GM18507 (cell line): ENCODE results near the gene KIF23.

Source experiments
- DNase-seq: peaks from one replicate; pipeline ENCODE4 v3.0.0; 2011; ENCODE audit warnings: low read depth; ENCODE audit not compliant: insufficient read length; ENCODE audit errors: extremely low spot score
- FAIRE-seq: peaks from 2 replicates; lab custom pipeline; 2011; peaks lifted over from hg19 to GRCh38; lab: Jason Lieb, UNC

KIF23 gene

DNA sequence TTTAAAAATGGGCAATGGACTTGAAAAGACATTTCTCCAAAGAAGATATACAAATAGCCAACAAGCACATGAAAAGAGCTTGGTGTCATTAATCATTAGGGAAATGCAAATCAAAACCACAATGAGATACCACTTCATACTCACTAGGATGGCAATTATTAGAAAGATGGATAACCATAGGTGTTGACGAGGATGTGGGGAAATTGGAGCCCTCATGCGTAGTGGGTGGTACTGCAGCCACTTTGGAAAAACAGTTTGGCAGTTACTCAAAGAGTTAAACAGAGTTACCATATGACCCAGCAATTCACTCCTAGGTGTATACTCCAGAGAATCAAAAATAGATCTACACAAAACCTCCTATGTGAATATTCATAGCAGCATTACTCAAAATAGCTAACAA, 65.8 kb downstream of the KIF23 start:
- DNase-seq (no peak), FAIRE-seq (no peak)

DNA sequence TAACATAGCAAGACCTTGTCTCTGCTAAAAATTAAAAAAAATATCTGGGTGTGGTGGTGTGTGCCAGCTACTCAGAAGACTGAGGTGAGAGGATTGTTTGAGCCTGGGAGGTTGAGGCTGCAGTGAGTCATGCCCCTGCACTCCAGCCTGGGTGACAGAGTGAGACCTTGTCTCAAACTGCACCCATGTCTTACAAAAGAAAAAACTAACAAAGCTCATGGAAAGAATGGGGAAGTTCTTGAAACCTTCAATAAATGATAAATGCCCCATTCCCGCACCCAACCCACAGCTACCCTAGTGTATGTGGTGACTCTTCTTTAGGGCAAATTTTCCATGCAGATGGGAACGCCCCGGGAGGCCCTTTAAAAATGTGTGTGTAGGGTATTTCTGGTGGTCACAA, 66.8 kb downstream of the KIF23 start:
- DNase-seq (no peak), FAIRE-seq (no peak)

DNA sequence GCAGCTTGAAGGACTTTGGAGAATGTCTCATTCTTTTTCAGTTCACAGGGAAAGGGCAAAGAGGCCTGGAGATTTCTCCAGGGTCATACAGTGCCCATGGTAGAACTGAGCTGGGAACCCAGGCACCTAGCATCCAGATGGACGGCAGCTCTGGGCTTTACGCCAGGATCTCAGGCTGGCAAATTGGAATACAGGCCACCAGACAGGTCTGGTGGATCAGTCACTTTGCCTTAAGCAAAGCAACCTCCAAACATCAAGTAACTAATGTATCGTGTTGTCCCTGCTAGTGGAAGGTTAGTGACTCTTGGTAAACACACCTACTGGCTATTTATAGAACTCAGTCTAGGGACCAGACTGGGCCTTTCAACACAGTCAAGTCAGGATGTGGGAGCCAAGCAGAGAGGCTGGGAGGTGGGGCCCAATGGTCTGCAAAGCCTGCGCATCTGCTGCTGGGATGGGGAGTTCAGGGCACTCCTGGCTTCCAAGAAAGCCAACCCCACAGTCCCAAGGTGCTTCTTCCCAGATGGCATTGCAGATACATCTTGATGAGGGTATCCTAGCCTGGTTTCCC, 68.6 kb downstream of the KIF23 start:
- DNase-seq = no peak
- FAIRE-seq = no peak

DNA sequence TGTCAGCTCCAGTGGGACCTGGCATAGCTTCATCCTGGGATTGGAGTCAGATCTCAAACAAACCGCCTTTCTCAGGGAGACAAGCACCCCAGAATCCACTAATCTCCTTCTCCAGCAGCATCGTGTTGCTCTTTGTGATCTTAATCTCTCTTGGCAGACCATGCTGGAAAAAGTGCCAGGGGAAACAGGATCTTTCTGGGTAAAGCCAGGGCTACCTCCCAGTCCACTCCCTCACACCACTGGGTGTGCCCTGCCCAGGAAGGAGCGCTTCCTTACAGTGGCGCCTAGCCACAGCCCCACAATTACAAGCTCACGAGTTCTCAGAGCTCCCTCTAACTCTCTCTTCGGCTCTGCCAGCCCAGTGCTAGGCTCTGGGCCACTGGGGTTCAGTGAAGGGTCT, 70.7 kb downstream of the KIF23 start:
- FAIRE-seq (no peak), DNase-seq (no peak)

DNA sequence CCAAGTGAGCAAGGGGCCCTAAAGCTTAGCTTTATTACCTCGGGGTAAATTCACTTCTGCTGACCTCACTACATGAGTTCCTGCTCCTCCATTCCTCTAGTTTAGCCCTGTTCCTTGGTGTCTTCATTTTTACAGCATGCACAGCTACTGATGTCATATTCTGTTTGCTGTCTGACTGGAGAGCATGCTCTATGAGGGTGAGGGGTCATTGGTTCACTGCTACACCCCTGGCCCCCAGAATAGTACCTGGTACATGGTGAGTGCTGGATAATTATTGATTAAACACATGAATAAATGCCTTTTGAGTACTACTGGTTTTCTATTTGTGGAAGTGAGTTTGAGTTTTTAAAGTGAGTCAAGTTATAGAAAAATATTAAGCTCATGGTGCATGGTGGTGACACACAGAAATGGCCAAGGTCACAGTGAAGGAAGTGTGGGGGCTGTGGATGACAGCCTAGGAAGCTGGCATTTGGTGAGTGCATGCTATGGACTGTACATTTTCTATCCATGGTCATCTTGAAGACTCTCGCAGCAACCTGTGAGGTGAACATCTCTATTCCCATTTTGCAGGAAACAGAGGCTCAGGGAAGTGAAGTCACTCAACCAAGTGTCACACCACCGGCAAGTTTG, 72.4 kb downstream of the KIF23 start:
- DNase-seq (no peak), FAIRE-seq (no peak)

DNA sequence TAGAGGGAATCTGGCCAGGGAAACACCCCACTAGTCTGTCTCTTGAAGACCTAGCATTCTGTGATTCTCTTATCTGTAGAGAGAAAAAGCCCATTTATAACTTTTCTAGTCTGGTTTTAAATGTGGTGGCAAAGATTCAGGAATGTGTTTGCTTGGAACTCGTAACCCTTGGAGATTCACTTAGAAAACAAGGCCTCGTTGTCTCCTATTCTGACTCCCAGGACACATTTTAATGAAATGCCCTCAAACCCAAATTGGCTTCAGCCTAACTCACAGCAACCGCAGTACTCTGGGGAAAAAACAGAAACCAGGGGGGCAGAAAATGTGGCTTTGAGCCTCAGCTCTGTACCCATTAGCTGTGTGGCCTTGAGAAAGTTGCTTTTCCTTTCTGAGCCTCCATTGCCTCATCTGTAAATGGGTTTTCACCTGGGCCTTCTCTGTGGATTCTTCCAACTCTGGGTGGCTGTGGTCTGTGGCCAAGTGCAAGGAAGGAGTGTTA, 75.0 kb downstream of the KIF23 start:
- no peak for FAIRE-seq
- DNase-seq = no peak

DNA sequence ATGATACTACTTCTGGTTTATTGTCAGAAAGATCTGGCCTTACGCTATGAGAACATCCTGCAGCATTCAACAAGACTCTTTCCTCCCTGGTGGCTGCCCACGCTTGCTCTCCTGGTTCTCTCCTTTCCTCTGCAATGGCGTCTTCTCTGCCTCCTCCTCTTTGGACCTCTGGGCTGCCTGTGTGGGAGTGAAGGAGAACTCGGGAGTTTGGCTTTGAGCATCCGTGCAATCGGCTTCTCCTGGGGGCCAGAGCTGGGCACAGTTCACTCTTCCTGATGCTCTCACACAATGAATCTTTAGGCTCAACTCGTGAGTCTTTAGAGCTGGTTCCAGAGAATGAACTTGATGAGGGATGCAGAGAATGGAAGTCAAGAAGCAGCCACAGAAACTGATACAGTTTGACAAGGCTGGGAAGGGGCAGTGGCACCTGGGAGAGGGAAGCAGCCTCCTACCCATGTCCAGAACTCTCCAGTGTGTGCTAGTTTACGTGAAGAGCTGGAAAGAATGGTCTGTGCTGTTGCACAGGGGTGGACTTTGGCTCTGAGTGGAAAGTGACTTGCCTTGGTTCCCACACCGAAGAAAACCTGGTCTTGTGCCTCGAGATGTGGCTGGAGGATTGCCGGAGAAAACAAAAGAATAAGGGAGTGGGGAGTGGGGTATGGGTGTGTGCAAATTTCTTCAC, 76.3 kb downstream of the KIF23 start:
- FAIRE-seq (no peak), DNase-seq (no peak)

DNA sequence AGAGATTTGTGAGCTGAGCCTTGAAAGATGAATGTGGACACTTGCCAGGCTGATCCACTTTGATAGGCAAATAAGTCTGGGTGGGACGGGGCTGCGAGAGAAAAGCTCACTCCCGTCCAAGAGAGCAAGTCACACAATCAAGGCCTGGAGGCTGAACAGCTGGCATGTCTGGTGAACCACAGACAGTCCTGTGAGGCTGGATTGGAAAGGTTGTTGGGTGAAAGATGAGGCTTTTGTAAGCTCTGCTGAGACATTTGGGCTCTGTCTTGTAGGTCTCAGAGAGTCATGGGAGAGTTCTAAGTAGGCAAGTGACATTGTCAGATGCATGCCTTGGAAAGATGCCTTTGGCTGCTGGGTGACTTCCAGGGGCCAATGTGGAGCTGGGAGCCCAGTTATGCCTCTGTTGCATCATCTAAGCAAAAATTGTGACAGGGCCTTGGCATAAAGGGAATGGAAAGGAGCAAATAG, 76.9 kb downstream of the KIF23 start:
- FAIRE-seq = no peak

DNA sequence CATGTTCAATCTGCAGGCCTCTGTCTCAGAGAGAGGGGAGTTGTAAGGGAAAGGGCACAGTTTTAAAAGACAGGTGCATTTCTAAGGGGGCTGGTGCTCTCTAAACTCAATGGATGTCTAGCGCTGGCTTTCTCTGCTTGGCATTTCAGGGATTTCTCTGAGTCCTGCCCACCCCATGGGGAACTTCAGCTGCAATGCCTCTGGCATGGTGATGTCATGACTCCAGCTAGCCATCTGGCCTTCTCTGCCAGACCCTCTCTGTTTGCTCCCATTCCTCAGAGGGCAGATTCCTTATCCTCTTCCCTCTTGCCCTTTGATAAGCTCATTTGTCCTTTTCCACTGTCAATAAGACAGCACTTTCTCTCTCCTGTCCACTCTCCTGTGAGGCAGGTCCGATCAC, 79.3 kb downstream of the KIF23 start:
- DNase-seq (no peak), FAIRE-seq (no peak)

More for the DNA sequence above, 76.9 kb downstream of the KIF23 start:
- DNase-seq = no peak

DNA sequence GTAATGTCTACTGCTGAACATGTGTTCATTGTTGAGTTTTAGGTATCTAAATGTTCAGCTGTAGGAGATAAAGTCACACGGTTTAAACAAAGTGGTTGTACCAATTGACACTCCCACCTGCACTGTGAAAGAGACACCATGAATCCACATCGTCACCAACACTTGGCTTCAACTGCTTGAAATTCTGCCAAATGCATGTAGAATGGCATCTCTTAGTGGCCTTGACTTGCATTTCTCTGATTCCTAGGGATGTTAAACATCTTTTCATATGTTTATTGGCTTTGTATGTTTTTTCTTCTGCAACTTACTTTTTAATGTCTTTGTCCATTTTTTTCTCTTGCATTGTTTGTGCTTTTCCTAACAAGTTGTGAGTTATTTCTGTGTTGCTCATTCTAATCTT, 81.9 kb downstream of the KIF23 start:
- DNase-seq = no peak
- no peak for FAIRE-seq

DNA sequence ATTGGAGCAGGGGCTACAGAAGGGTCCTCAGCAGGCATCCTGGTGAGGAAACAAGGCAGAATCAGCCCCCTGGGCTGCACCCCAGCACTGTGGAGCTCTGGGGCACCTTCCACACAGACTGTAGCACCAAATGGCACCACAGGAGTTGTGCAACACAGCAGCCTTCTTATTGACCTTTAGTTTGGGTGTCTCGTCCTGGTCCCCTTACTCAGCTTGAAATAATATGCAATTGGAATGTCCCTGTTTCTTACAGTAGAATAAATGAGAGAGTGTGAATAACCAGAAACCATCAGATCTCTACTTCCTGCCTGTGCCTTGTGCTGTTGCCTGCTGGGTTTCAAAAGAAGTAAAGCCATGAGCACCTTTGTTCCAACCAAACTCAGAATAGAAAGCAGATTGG, 82.9 kb downstream of the KIF23 start:
- DNase-seq = no peak
- FAIRE-seq = no peak

DNA sequence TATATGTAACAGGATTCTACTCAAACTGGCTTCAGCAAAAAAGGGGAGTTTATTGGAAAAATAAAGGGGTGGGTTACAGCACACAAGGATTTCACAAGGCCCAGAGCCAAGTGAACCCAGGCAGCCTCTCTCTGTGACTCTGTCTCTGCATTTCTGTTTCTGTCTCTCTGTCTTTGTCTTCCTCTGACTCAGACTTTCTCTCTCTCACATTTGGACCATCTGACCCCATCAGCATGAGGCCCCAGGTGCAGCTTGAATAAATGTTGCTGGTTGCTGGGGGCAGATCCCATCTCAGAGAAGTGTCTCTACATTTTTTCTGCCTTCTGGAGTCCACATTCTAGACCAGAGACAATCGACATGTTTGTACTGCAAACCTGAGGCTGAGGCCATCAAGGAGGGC, 83.5 kb downstream of the KIF23 start:
- DNase-seq (no peak), FAIRE-seq (no peak)
